ENCODE results near the gene BNC2. TPM values are rescaled to one million over a fixed set of nuclear protein-coding genes. Genes with fewer than 3 reads are reported as not detected.
A peak's percentile ranks its signal among the peaks of the same experiment; 100 is the strongest.

The BNC2 gene
- total RNA-seq, 1 donor from 2014 or later: 19.3 TPM

DNA sequence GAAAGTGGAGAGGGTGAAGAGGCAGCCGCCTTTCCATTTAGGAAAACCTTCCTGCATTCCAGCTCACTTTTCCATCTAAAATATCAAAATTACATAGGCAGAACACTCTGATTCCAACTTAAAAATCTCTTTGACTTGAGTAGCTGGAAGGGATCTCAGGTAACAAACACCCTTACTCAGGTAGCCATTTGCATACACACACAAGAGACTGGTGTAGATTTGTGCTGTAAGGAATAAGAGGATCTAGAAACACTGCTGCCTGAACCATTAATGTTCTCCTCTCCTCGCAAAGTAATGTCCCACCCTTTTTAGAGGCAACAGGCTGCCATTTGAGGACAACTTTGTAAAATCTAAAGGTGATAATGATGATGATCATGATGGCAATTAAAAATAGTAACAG is 53.5 kb downstream of the BNC2 start:
- DNase-seq (ENCODE audit: low spot score): no peak

DNA sequence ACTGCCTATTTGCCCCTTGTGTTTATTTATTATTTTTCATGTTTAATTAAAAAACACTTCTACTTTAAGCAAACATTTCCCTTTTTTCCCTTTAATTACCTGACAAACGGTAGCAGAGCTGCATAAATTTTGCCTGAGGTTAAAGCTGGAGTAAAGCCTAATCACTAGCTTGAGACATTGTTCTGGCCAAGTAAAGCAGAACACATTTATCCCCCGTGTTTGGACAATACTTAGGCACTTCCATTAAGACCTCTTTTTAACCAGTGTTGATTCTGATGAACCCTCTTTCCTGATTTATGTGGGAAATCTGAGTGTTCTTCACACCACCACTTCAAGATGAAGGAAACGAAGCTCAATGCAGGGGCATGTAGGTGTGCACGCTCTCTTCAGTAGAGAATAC is 54.5 kb downstream of the BNC2 start:
- DNase-seq (ENCODE audit: low spot score): no peak

DNA sequence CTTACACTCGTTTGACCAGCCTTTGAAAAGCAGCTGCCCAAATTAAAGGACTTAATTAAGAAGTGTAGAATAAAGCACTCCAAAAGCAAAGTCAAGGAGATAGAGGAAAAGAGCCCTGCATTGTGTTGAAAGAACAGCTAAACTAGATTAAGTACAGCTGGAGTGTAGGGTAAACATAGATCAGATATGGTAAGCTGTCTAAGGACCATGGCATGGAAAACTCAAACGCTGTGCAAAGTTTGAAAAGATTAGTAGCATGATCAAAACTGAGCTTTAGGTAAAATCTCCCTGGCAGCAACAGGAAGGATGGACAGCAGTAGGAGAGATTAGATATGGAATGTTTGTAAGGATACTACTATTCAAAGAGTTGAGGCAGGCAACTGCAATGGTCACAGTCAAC is 55.4 kb downstream of the BNC2 start:
- peak; percentile 70 for DNase-seq (ENCODE audit: low spot score)

DNA sequence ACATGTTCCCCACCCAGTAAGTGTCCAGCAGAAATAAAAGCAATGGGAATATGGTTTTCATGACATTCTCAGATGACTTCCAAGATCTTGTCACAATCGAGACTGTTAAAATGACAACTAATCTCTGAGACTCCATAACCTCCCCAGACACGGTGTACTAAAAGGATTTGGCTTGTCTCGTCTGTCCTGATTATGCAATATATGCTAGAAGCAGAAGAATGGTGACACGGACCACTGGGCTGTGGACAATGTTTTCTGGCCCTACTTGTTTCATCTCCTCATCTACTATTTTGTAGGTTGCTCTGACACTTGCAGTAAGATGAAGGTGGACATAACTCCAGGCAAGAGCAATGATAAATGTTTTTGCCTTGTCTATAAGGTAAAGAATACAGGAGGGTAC is 56.6 kb downstream of the BNC2 start:
- DNase-seq (ENCODE audit: low spot score): no peak

DNA sequence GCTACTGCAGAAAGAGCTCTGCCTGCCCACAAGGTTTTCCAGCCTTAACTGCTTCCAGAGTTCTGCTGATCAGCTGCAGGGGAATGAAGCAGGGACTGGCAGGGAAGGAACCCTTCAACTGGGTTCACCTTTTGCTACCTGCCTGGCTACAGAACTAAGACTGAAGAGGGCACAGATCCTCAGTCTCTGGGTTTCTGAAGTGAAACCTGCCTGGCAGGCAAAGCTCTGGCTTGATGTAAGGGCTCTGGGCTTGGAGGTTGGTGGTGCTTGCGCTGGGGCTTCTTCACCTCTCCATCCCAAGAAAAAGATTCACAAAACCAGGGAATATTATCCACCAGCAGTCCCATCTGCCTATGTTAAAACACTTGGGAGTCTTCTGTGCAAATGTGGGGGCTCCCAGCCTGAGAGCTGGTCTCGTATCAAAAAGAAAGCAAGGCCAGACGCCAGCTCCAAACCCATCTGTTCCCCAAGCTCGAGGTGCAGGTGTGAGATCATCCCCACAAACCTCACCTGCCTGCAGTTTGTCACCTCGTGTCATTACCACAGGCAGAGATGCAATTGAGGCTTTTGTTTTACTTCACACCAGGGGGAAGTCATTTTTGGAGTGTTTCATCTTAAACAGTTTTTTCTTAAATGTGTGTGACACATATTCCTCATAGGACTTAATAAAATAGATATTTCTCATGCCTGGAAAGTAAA is 58.3 kb downstream of the BNC2 start:
- DNase-seq (ENCODE audit: low spot score): no peak

DNA sequence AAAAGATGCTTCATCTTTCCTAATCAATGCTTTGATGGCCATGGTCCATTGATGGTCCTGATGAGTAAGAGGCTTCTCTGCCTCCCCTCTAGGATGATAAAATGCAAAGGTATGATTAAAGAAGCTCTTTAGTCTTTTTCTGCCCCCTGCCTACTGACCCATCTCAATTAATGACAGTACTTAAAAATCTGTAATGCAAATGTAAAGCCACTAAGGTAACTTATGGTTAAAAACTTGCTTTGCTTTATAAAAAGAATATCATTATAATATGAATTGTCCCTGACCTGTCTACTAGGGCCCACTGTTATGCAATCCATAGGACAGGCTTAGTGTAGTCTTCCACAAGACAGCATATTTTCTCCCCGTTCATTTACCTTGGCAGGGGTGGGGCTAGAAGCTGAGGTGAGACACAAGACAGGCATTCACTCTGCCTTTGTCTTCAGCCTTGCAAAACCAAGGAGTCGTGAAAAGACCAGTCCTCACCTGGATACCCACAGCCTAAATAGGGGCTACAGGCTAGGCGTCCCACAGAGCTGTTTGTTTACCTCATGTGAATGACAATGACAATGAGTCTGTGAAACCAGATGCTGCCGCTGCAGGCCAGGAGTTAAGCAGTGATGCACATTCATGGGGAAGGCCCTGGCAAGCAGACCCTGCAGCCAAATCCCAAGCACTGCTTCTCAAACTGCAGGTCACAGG is 60.4 kb downstream of the BNC2 start:
- no peak for DNase-seq (ENCODE audit: low spot score)

DNA sequence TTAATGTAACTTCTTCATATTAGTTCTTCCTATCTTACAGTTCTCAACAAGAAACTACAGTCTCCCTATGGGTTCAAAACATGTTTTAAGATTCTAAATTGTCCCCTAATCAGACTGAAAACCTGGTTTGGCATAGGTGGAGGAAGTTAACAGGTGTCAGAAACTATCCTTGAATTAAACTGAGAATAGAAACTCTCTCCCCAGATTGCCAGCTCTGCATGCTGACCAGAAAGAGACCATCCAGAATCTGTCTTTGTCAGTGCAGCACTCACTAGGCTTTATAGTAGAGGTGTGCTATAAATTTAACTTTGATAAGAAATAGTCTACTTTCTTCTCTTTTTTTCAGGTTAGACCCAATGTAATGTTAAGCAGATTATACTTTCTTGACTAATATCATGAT is 63.8 kb downstream of the BNC2 start:
- no peak for DNase-seq (ENCODE audit: low spot score)

DNA sequence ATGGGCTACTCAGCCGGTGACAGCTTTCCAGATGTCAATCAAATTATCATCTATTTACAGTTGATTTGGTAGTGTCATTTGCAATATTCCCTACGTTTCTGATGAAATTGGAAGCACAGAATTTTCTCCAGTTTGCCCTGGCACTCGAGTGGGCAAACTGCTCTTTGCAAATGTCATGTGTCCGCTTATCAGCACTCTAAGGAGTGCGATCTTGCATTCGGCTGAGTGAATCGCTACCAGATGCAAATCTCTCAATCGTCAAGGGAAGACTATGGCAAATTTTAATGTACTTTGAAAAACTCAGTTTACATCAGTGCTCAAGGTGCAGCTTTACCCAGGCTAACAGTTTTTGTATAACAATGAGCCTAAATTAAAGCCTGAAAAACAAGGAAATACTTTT is 66.8 kb downstream of the BNC2 start:
- no peak for DNase-seq (ENCODE audit: low spot score)

DNA sequence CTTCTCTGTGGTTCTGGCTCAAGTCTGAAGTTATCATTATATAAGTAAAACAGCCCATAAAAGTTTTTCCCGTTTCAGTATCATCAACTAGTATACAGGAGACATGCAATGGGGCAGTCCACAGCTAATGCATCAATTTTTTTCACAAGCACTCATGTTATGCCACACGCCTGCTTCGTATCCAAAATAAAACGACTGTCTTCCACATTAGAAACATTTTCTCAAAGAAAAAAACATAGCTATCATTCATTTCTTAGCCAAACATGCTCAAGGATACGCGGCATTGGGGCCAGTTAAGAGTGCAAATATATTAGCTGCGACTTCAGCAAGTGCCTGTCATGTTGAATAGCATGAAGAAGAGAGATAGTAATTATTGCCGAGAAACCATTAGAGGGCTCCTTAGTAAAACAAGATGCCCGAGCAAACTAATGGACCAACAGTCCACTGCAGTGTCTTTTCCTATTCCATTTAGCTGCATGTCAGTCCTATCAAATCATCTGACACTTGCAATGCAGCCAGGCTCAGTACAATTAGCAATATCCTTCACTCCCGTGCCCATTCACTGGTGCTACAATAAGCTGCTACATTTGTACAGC is 68.5 kb downstream of the BNC2 start:
- no peak for DNase-seq (ENCODE audit: low spot score)

DNA sequence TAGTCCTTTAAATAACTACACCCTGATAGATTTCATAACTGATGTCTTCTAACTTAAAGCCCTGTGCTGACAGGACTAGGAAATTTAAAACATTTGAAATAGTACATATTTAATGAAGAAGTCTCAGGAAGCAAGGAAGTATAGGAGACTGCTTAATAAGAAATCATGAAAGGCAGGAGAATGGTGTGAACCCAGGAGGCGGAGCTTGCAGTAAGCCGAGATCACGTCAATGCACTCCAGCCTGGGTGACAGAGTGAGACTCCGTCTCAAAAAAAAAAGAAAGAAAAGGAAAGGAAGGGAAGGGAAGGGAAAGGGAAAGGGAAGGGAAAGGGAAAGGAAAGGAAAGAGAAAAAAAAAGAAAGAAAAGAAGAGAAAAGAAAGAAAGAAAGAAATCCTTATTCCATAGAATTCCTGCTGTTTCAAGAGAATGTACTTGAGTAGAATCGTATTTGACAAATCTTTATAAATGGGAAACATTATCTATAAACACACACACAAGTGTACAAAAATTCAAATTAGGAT is 74.1 kb downstream of the BNC2 start:
- DNase-seq (ENCODE audit: low spot score): no peak

DNA sequence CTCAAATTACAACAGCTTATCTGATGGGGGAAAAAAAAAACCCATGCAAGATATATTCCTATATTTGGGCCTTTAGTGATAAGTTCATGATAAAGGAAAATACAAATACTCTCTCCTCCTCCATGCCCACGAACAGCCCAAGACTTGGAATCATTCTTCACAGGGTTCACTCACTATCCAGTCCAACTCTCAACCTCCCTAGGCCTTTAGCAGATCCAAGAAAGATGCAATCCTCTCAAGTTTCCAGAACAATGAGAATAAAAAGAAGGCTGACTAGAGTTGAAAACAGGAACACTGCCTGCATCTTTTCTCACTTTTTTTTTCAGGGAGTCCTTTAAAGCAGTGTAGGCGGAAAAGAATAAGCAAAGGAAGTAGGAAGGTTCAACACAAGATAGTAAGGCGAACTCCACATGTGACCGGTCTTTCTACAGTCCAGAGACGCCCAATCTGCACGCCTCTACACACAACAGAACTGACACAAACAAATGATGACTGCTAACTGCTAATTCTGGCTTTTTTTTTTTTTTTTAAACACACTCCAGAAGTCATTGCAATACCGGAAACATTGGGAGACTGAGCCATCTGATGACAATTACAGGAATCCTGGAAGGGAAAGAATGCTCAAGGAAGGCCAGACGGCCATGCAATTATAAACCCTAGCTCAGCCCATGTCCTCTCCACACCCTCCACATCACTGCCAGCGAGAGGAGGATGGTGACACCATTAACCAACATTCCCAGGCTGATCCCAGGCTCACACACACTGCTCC is 75.4 kb downstream of the BNC2 start:
- peak; percentile 41 for DNase-seq (ENCODE audit: low spot score)

DNA sequence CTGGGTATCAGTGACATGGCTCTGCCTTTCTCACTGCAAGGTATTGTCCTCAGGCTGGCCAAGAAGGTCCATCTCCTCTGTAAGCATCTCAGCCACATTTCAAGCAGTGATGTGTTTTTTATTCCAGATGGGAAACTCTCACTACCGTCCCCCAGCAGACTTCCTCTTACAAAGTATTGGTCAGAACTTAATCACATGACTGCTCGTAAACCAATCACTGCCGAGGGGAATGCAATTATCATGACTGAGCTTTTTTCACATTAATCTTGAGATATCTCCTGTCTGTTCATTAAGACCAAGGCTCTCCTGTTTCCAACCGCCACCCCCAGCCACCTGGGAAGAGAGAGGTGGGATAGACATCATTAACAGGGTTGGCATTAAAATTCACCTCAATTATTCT is 76.4 kb downstream of the BNC2 start:
- DNase-seq (ENCODE audit: low spot score): no peak

DNA sequence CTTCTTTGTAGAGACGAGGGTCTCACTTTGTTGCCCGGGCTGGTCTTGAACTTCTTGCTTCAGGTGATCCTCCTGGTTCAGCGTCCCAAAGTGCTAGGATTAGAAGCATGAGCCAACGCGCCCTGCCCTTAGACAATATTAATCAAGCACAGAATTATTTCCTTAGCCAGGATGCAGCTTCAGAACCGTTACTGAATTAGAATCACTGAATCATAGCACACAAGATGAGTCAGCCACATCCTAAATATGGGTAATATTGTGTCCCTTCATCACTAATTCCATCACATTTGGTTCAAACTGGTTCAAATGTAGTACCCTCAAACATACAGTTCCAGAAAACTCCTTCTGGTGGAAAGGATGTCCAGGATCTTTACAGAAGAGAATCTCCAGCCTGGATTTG is 82.7 kb downstream of the BNC2 start:
- DNase-seq (ENCODE audit: low spot score): no peak

DNA sequence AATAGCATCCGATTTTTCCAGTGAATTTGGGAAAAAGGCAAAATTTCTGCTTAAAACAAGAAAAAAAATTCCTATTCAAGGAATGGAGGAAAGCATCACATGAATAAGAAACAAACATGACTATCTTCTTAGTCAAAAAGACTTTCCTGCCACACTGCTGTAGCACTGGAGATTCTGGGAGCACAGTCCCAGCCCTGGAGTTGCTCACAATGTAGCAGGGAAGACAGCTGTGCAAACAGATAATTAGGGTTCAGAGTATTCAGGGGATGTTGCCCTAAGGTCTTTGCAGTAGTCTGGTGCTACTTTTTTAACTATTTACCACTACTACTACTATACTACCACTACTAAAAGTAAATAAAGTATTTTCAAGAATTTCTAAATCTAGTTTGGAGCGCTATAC is 86.5 kb downstream of the BNC2 start:
- no peak for DNase-seq (ENCODE audit: low spot score)

DNA sequence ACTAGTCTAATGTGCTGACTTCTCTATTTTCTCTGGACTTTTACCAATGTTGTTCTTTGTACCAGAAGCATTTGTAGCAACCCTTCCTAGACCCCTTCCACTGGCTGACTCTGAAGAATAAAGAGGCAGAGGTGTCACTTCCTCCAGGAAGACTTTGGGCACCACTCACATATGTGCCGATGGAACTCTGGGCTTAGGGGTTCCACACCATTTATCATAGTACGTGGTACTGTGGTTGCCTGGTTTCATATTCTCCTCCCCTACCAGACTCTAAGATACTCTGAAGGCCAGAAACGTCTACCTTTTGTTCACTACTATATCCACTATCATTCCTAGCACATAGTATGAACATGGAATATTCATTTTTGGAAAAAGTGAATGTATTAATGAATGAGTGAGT is 88.0 kb downstream of the BNC2 start:
- DNase-seq (ENCODE audit: low spot score): no peak

DNA sequence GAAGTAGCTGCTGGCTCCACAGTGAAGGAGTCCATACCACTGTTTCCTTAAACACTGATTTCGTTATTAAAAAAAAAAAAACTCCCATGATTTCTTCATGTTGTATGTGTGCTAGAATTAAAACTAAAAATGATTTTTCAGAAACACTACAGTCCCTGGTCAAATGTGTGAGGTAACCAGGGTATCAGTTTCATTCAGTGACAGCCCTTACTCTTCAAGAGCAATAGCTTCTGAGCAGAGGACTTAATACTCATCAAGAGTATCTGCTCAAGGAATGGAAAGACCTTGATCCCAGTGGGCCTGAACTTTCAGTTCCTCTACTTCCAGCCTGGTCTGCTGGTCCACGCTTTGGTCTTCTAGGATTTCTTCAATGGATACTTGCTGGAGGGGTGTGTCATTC is 95.1 kb downstream of the BNC2 start:
- no peak for DNase-seq (ENCODE audit: low spot score)

DNA sequence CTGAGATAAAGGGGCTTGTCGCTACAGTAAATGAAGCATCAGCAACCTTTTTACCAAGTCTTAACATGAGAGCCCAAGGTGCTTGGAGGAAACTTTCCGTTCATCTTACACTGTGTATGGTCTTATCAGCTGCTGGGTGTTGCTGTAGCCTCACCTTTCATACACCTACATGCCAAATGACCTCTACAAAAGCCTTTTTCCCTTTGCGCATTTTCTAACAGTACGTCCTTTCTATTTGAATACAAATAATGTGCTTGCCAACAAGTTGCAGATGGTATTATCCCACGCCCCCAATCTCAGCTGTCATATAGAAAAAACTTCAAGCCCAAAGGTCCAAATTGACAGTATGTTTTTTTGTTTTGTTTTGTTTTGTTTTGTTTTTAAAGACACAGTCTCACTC is 96.9 kb downstream of the BNC2 start:
- no peak for DNase-seq (ENCODE audit: low spot score)

DNA sequence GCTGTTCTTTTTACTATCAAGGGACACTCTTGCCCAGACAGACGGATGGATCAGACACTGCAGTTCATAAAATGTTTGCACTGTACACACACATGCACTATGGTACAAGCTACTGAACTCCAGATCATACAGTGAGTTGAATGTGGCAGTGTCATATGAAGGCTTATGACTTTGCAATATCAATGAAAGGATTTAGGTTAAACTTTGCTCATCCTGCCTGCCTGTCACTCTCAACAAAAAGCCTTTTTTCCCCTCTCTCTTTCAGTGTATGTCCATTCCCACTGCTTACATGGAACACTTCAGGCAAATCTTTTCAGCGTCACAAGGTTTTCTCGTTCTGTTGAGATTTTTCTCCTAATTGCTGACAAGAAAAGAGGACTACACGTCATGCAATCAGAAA is 97.4 kb downstream of the BNC2 start:
- no peak for DNase-seq (ENCODE audit: low spot score)

DNA sequence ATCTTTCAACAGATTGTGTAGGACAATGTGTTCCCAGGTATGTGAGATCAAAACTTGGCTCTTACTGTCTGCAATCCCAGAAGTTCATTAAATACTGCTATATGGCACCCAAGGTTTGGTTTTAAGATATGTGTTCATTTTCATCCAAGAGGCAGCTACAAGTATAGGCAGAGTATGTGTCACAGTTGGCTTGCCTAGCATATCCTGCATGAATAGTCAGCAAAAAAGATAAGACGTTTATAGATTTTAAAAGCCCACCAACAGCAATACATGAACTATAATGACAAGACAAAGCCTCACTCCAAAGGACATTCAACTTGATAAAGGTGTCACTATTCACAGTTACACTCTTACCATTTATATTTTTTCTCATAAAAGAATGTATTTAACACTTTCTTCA is 99.1 kb downstream of the BNC2 start:
- peak; percentile 73 for DNase-seq (ENCODE audit: low spot score)

DNA sequence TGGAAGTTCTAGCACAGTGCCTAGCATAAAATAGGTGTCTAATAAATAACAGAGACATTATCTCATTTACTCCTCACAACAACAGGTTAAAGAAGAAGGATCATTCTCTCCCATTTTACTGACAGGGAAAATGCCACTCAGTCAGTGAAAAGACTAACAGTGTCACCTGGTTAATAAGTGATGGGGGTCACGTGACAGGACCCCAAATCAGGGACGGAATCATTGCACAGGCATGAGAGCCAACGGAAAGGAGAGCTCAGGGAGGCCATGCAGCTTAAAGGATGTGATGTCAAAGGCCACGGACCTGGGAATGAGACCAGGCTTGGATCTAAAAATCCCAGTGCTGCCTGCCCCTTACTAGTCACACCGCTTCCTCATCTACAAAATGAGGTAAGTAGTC is 101.2 kb downstream of the BNC2 start:
- no peak for DNase-seq (ENCODE audit: low spot score)

DNA sequence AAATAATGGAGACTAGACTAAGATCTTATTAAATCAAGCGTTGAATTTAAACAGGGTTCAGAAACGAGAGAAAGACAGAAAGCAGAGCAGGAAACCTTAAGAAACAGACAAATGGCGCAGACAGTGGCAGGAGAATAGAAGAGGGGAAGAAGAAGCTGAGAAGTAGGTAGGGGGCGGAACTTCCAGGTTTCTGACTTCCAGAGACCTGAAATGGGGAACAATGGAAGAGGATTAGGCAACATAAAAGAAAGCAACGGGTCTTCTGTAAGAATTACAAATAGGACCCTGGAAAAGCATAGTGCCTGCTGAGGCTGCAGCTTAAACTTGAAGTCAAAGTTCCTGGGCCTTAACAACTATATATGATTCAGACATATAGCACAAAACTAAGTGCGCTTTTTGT is 101.7 kb downstream of the BNC2 start:
- no peak for DNase-seq (ENCODE audit: low spot score)

DNA sequence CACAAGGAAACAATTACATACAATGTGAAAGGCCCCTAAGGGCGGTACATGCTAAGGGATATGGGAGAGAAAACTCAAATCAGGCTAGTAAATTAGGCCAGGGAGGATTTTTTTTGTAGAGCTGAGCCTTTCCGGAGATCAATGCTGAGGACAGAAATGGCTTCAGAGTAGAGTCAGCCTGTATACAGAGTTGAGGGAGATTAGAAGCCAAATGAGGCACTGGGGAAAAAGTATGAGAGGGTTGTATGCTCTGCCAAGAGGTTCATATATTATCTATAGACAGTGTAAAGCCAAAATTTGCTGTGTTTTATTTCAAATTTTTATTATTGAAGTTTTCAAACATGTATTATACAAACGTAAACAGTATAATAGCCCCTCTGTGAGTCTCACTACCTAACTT is 103.1 kb downstream of the BNC2 start:
- DNase-seq (ENCODE audit: low spot score): no peak
